ENCODE data around the gene PAOX. TPM values are rescaled to one million over a fixed set of nuclear protein-coding genes. Genes with fewer than 3 reads are reported as not detected.

The PAOX gene
- total RNA-seq, 1 experiment from 2014 or later = 6.7 TPM

DNA sequence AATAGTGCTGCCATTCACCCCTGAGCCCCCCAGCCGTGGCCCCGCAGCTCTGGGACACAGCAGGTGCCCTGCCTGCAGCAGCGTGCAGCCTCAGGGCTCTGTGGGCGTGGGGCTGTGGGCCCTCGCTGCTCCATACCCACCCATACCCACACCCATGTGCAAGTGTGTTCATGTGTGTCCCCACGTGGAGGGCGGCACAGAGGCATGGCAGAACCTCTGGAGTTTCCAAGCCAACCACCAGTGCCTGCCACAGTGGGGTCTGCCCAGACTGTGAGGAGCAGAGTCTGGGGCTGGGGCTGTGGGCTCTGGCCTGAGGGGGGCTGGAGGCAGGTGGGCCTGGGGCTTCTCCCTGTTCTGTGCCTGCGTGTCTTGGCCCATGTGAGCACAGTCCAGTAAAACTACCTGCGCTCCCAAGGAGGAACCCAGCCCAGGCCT is 29.5 kb upstream of the PAOX start:
- Mint-ChIP-seq H3K27me3 (ENCODE audit: insufficient read depth, unreplicated experiment) (no peaks in the 10 kb centered on the region), H3K4me1 (ENCODE audit: low read depth, unreplicated experiment) (peaks cover 16% of the 10 kb centered on the region), H3K9me3 (ENCODE audit: unreplicated experiment) (peaks cover 9% of the 10 kb centered on the region), H3K27ac (ENCODE audit: unreplicated experiment) (peak overlapping the region; percentile 48), H3K36me3 (ENCODE audit: insufficient read depth, unreplicated experiment) (peaks cover 60% of the 10 kb centered on the region), H3K4me3 (ENCODE audit: unreplicated experiment) (peak overlapping the region; percentile 38)
- ChIA-PET POLR2A (no interaction called here), CTCF (no interaction called here)
- no peaks in the 10 kb centered on the region for H3K36me3 ChIP-seq (ENCODE audit: control insufficient read depth, insufficient read depth, low read length)
- intact Hi-C loops (cut with micrococcal nuclease; ENCODE audit: unreplicated experiment) = loop anchor here (2.0 kb wide), 1 partner anchor 21 kb away; no protein-coding TSS in a partner anchor
- no TSS peak for BruUV-seq (replicated peaks)
- H3K27me3 ChIP-seq (replicated peaks; ENCODE audit: control insufficient read depth, insufficient read depth, low read length) = no peaks in the 10 kb centered on the region
- H3K4me3 ChIP-seq (ENCODE audit: low read depth, low read length) = no peak overlapping the region
- TF ChIP-seq, protein P1, sequence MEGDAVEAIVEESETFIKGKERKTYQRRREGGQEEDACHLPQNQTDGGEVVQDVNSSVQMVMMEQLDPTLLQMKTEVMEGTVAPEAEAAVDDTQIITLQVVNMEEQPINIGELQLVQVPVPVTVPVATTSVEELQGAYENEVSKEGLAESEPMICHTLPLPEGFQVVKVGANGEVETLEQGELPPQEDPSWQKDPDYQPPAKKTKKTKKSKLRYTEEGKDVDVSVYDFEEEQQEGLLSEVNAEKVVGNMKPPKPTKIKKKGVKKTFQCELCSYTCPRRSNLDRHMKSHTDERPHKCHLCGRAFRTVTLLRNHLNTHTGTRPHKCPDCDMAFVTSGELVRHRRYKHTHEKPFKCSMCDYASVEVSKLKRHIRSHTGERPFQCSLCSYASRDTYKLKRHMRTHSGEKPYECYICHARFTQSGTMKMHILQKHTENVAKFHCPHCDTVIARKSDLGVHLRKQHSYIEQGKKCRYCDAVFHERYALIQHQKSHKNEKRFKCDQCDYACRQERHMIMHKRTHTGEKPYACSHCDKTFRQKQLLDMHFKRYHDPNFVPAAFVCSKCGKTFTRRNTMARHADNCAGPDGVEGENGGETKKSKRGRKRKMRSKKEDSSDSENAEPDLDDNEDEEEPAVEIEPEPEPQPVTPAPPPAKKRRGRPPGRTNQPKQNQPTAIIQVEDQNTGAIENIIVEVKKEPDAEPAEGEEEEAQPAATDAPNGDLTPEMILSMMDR (IDR thresholded peaks at IDR 0.05; ENCODE audit: insufficient read depth in 1 of 2, low read depth in 1 of 2, low read length in 1 of 2, severe bottlenecking in 1 of 2, unreplicated experiment in 1 of 2) = no peak
- 0 out of 2 replicates have a peak, but pooled peaks cover 3% of the 10 kb centered on the region for H3K9me3 ChIP-seq
- H3K4me1 ChIP-seq = peaks cover 47% of the 10 kb centered on the region
- DNase-seq = no peak

DNA sequence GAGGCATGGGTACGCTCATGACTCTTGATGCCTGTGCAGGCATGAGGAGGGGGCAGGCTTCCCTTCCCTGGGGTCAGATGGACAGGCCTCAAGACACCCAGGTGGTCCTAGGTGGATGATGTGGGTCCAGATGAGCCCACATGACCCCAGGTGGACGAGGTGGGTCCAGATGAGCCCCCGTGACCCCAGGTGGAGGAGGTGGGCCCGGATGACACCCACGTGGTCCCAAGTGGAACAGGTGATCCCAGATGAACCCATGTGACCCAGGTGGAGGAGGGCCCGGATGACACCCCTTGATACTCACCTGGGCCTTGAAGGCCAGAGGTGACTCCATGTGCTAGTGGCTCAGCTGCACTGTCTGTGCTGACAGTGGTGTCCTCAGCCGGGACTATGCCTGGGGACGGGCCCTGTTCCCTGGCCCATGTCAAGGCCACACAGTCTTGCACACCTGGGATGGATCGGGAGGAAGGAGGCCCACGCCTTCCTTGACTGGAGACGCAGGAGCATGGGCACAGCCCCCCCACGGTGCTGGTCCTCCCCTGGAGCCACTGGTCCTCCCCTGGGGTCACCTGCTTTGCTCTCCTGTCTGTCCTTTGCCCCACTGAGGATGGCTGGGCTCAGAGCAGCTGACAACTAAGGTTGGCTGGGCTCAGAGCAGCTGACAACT is 28.6 kb upstream of the PAOX start:
- BruUV-seq (replicated peaks) = no TSS peak
- peak overlapping the region; percentile 17 for H3K4me3 Mint-ChIP-seq (ENCODE audit: unreplicated experiment)
- peaks cover 13% of the 10 kb centered on the region for H3K4me1 Mint-ChIP-seq (ENCODE audit: low read depth, unreplicated experiment)
- Histone ChIP-seq H3K36me3 (ENCODE audit: control insufficient read depth, insufficient read depth, low read length) (0 out of 2 replicates have a peak, but pooled peaks cover 1% of the 10 kb centered on the region), H3K4me1 (peaks cover 47% of the 10 kb centered on the region), H3K9me3 (0 out of 2 replicates have a peak, but pooled peaks cover 3% of the 10 kb centered on the region), H3K27me3 (replicated peaks; ENCODE audit: control insufficient read depth, insufficient read depth, low read length) (no peaks in the 10 kb centered on the region), H3K4me3 (ENCODE audit: low read depth, low read length) (no peak overlapping the region)
- H3K36me3 Mint-ChIP-seq (ENCODE audit: insufficient read depth, unreplicated experiment) = peaks cover 60% of the 10 kb centered on the region
- POLR2A ChIA-PET = no interaction called here
- H3K27me3 Mint-ChIP-seq (ENCODE audit: insufficient read depth, unreplicated experiment) = no peaks in the 10 kb centered on the region
- peaks cover 5% of the 10 kb centered on the region for H3K9me3 Mint-ChIP-seq (ENCODE audit: unreplicated experiment)
- no peak for DNase-seq
- TF ChIP-seq, protein P1 (IDR thresholded peaks at IDR 0.05; ENCODE audit: insufficient read depth in 1 of 2, low read depth in 1 of 2, low read length in 1 of 2, severe bottlenecking in 1 of 2, unreplicated experiment in 1 of 2) = no peak
- CTCF ChIA-PET = no interaction called here
- H3K27ac Mint-ChIP-seq (ENCODE audit: unreplicated experiment) = peak overlapping the region; percentile 65
- intact Hi-C loops (cut with micrococcal nuclease; ENCODE audit: unreplicated experiment) = loop anchor here (2.0 kb wide), 1 partner anchor 22 kb away; no protein-coding TSS in a partner anchor

DNA sequence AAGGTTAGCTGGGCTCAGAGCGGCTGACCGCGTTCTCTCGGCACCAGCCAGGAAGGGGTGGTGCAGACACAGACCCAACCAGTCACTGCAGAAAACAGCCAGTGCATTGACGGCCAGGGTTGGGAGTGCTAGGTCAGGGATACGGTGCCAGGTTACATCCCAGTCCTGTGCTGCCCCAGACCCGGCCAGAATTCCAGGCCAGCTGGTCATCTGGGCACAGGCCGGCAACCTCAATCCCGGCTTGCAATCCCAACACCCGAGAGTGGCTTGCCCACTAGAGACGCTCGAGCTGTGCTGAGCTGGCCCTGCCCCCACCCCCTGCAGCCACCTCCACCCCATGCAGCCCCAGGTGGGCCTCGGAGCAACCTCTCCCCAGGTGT is 28.1 kb upstream of the PAOX start:
- H3K27me3 ChIP-seq (replicated peaks; ENCODE audit: control insufficient read depth, insufficient read depth, low read length) = no peaks in the 10 kb centered on the region
- CTCF ChIA-PET = interaction anchor here (0.7 kb wide), 1 partner anchor 367 kb away, joined by 4 read pairs; no protein-coding TSS in a partner anchor
- intact Hi-C loops (cut with micrococcal nuclease; ENCODE audit: unreplicated experiment) = loop anchor here (2.0 kb wide), 1 partner anchor 22 kb away; no protein-coding TSS in a partner anchor
- POLR2A ChIA-PET = interaction anchor here (1.0 kb wide), 2 partner anchors 10 to 26 kb away, joined by 4 read pairs; no protein-coding TSS in a partner anchor
- Mint-ChIP-seq H3K27ac (ENCODE audit: unreplicated experiment) (peak overlapping the region; percentile 65), H3K4me3 (ENCODE audit: unreplicated experiment) (peak overlapping the region; percentile 17), H3K9me3 (ENCODE audit: unreplicated experiment) (no peaks in the 10 kb centered on the region), H3K4me1 (ENCODE audit: low read depth, unreplicated experiment) (peaks cover 8% of the 10 kb centered on the region), H3K27me3 (ENCODE audit: insufficient read depth, unreplicated experiment) (no peaks in the 10 kb centered on the region), H3K36me3 (ENCODE audit: insufficient read depth, unreplicated experiment) (peaks cover 55% of the 10 kb centered on the region)
- DNase-seq = no peak
- peaks cover 46% of the 10 kb centered on the region for H3K4me1 ChIP-seq
- TF ChIP-seq, protein P1 (IDR thresholded peaks at IDR 0.05; ENCODE audit: insufficient read depth in 1 of 2, low read depth in 1 of 2, low read length in 1 of 2, severe bottlenecking in 1 of 2, unreplicated experiment in 1 of 2) = no peak
- H3K9me3 ChIP-seq = no peaks in the 10 kb centered on the region
- H3K4me3 ChIP-seq (ENCODE audit: low read depth, low read length) = no peak overlapping the region
- BruUV-seq (replicated peaks) = no TSS peak
- 0 out of 2 replicates have a peak, but pooled peaks cover 3% of the 10 kb centered on the region for H3K36me3 ChIP-seq (ENCODE audit: control insufficient read depth, insufficient read depth, low read length)
